Measurements from ENCODE around the gene ABCC3. TPM values are rescaled to one million over a fixed set of nuclear protein-coding genes. Genes with fewer than 3 reads are reported as not detected.
"Not testable (repeated sequence)": the region's sequence is repeated elsewhere in the genome, so short reads cannot be mapped to it uniquely, and the experiment has no call there.

ABCC3 gene
- total RNA-seq, 1 experiment from 2014 or later = 0.56 TPM

GRCh38 chr17:50703162-50703561 lies 68.5 kb downstream of the ABCC3 start:
- Histone ChIP-seq H3K36me3 (ENCODE audit: insufficient read depth, low read length, poor library complexity, severe bottlenecking) (peaks cover 38% of the 10 kb centered on the region), H3K27me3 (replicated peaks; ENCODE audit: insufficient read depth, low read depth, low read length, poor library complexity) (no peaks in the 10 kb centered on the region), H3K27ac (ENCODE audit: low read depth, low read length, poor library complexity, severe bottlenecking) (no peak overlapping the region), H3K4me1 (ENCODE audit: insufficient read depth, low read length, poor library complexity, severe bottlenecking) (no peaks in the 10 kb centered on the region), H3K4me3 (ENCODE audit: low read depth, low read length, poor library complexity, severe bottlenecking) (no peak overlapping the region), H3K9me3 (ENCODE audit: low read depth, low read length, poor library complexity, severe bottlenecking) (no peaks in the 10 kb centered on the region)
- DNase-seq (ENCODE audit: low spot score) = no peak
- CTCF ChIA-PET = no interaction called here
- no peak for TF ChIP-seq CTCF (conservative IDR thresholded peaks at IDR 0.05; ENCODE audit: low read depth, low read length)
- intact Hi-C loops (cut with micrococcal nuclease; ENCODE audit: unreplicated experiment) = no loop called here
- TSS peak; percentile 2 for BruUV-seq (replicated peaks)
- POLR2A ChIA-PET (ENCODE audit: low non-redundant PET) = no interaction called here

GRCh38 chr17:50707289-50708049 lies 72.8 kb downstream of the ABCC3 start, which contains the start of gene ANKRD40:
TSS of gene ANKRD40 (minus strand) at chr17:50707914. CDS start at chr17:50707654, 260 bp downstream.
- TF ChIP-seq EZH2 (IDR thresholded peaks at IDR 0.05; ENCODE audit: borderline replicate concordance, low read depth, low read length, poor library complexity, severe bottlenecking) (no peak), CTCF (conservative IDR thresholded peaks at IDR 0.05; ENCODE audit: low read depth, low read length) (no peak)
- ChIA-PET CTCF (no interaction called here), POLR2A (ENCODE audit: low non-redundant PET) (interaction anchor here (0.6 to 1.1 kb wide), 3 partner anchors 10 to 458 kb away, joined by 3 to 12 read pairs (median 4); partner anchors contain the start of genes NME2 and TOB1)
- Histone ChIP-seq H3K27ac (ENCODE audit: low read depth, low read length, poor library complexity, severe bottlenecking) (peak within 1 kb of the TSS; percentile 87), H3K27me3 (replicated peaks; ENCODE audit: insufficient read depth, low read depth, low read length, poor library complexity) (no peaks in the 10 kb centered on the region), H3K4me3 (ENCODE audit: low read depth, low read length, poor library complexity, severe bottlenecking) (peak within 1 kb of the TSS; percentile 66), H3K4me1 (ENCODE audit: insufficient read depth, low read length, poor library complexity, severe bottlenecking) (peaks cover 6% of the 10 kb centered on the region), H3K9me3 (ENCODE audit: low read depth, low read length, poor library complexity, severe bottlenecking) (no peaks in the 10 kb centered on the region), H3K36me3 (ENCODE audit: insufficient read depth, low read length, poor library complexity, severe bottlenecking) (peaks cover 4% of the 10 kb centered on the region)
- TSS peak; percentile 53 for BruUV-seq (replicated peaks)
- intact Hi-C loops (cut with micrococcal nuclease; ENCODE audit: unreplicated experiment) = no loop called here
- peak; percentile 96 for DNase-seq (ENCODE audit: low spot score)

GRCh38 chr17:50708050-50709000 lies 73.6 kb downstream of the ABCC3 start:
- CTCF ChIA-PET = no interaction called here
- peak overlapping the region; percentile 87 for H3K27ac ChIP-seq (ENCODE audit: low read depth, low read length, poor library complexity, severe bottlenecking)
- TSS peak; percentile 99 for BruUV-seq (replicated peaks)
- no peaks in the 10 kb centered on the region for H3K36me3 ChIP-seq (ENCODE audit: insufficient read depth, low read length, poor library complexity, severe bottlenecking)
- H3K4me1 ChIP-seq (ENCODE audit: insufficient read depth, low read length, poor library complexity, severe bottlenecking) = peaks cover 6% of the 10 kb centered on the region
- H3K27me3 ChIP-seq (replicated peaks; ENCODE audit: insufficient read depth, low read depth, low read length, poor library complexity) = no peaks in the 10 kb centered on the region
- H3K4me3 ChIP-seq (ENCODE audit: low read depth, low read length, poor library complexity, severe bottlenecking) = peak overlapping the region; percentile 66
- no peaks in the 10 kb centered on the region for H3K9me3 ChIP-seq (ENCODE audit: low read depth, low read length, poor library complexity, severe bottlenecking)
- TF ChIP-seq EZH2 (IDR thresholded peaks at IDR 0.05; ENCODE audit: borderline replicate concordance, low read depth, low read length, poor library complexity, severe bottlenecking) = no peak
- no peak for TF ChIP-seq CTCF (conservative IDR thresholded peaks at IDR 0.05; ENCODE audit: low read depth, low read length)
- POLR2A ChIA-PET (ENCODE audit: low non-redundant PET) = interaction anchor here (0.6 to 1.1 kb wide), 4 partner anchors 9 to 1877 kb away, joined by 3 to 12 read pairs (median 3); partner anchors contain the start of genes LUC7L3 and TOB1
- intact Hi-C loops (cut with micrococcal nuclease; ENCODE audit: unreplicated experiment) = no loop called here
- DNase-seq (ENCODE audit: low spot score) = no peak

GRCh38 chr17:50709053-50709452 lies 74.4 kb downstream of the ABCC3 start:
- POLR2A ChIA-PET (ENCODE audit: low non-redundant PET) = interaction anchor here (0.6 to 1.1 kb wide), 3 partner anchors 9 to 1876 kb away, joined by 3 read pairs; partner anchors contain the start of gene LUC7L3
- H3K27me3 ChIP-seq (replicated peaks; ENCODE audit: insufficient read depth, low read depth, low read length, poor library complexity); BruUV-seq (replicated peaks); DNase-seq (ENCODE audit: low spot score); H3K4me1 ChIP-seq (ENCODE audit: insufficient read depth, low read length, poor library complexity, severe bottlenecking); H3K36me3 ChIP-seq (ENCODE audit: insufficient read depth, low read length, poor library complexity, severe bottlenecking); intact Hi-C loops (cut with micrococcal nuclease; ENCODE audit: unreplicated experiment); CTCF ChIA-PET; H3K9me3 ChIP-seq (ENCODE audit: low read depth, low read length, poor library complexity, severe bottlenecking): not testable (repeated sequence)
- Histone ChIP-seq H3K4me3 (ENCODE audit: low read depth, low read length, poor library complexity, severe bottlenecking) (peak overlapping the region; percentile 66), H3K27ac (ENCODE audit: low read depth, low read length, poor library complexity, severe bottlenecking) (peak overlapping the region; percentile 87)

All from A673 (cell line).